ENCODE measurements around the gene WIZ. TPM values are rescaled to one million over a fixed set of nuclear protein-coding genes. Genes with fewer than 3 reads are reported as not detected.
A peak's percentile ranks its signal among the peaks of the same experiment; 100 is the strongest.

The WIZ gene
- total and polyA plus RNA-seq, 9 of the 15 experiments (the other 6 are each of a cell fraction or from before 2014, with no cell fraction given): 0.06 to 37.5 (median 4.8) TPM

DNA sequence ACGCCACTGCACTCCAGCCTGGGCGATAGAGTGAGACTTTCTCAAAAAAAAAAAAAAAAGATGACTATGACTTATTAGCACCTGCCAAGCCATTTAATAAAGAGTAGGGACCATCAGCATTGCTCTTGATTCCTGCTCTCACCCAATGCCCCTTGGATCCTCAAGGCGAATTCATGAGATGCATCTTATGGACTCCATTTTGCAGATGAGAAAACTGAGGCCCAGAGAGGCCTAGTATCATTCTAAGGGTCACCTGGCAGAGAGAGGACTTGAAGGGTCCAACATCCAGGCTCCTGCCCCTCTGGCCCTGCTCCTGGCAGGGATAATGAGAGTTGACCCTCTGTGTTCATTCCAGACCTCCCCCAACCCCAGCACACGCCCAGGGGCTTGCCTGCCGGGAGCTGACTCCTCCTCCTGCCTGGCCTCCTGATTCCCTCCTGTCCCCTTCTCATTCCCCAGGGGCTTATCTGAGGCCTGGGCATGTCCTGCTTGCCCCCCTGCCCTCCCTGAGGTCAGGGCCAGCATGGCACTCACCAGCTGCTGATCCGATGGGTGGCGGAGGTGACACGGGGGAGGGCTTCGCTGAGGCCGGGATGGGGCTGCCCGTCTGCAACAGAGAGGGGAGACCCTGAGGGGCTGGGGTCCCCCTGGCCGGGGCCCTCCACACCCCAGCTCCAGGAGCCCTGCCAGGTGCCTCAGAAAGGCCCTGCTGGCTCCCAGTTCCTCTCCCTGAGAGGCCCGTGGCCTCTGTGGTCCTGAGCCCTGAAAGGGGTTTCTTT, 7.4 kb downstream of the WIZ start:
- ATAC-seq: no peak
- Histone ChIP-seq H2AFZ (ENCODE audit: low read depth, low read length) (no peak overlapping the region), H4K20me1 (replicated peaks; ENCODE audit: control insufficient read depth, insufficient read depth, low read length) (no peaks in the 10 kb centered on the region; the same call in 1 of the 2 replicates), H3K36me3 (ENCODE audit: control insufficient read depth, insufficient read depth, low read length) (no peaks in the 10 kb centered on the region), H3K27ac (ENCODE audit: extremely low read depth, low read depth, low read length) (no peak overlapping the region), H3K9ac (ENCODE audit: insufficient read depth in 1 of 2, low read depth in 2 of 2, low read length in 2 of 2) (no peak overlapping the region), H3K27me3 (ENCODE audit: control insufficient read depth in 2 of 2, insufficient read depth in 2 of 2, low read length in 2 of 2) (peaks cover 19 to 72% of the 10 kb centered on the region in 2 experiments; a peak in 4 of 5 replicates), H3K9me1 (ENCODE audit: control insufficient read depth, insufficient read depth, low read length) (no peaks in the 10 kb centered on the region), H3K4me1 (replicated peaks in 1 of 2; ENCODE audit: control insufficient read depth in 2 of 2, insufficient read depth in 2 of 2, low read length in 2 of 2) (peaks cover 0 to 26% of the 10 kb centered on the region in 2 experiments; a peak in 2 of 5 replicates), H3K9me3 (replicated peaks; ENCODE audit: control insufficient read depth, insufficient read depth, low read depth, low read length) (no peaks in the 10 kb centered on the region), H3K79me2 (ENCODE audit: control insufficient read depth, insufficient read depth, low read length) (no peaks in the 10 kb centered on the region), H3K4me2 (ENCODE audit: insufficient read depth, low read length) (no peak overlapping the region), H3K4me3 (no peak overlapping the region)
- no peak for DNase-seq (ENCODE audit: extremely low read depth in 1 of 4, low spot score in 3 of 4)
- in situ Hi-C loops (cut with MboI): no loop called here
- 11% methylated on average over 5 of the region's 13 CpGs for WGBS (ENCODE audit: insufficient coverage, low coverage, missing lambda C conversion rate)
- intact Hi-C loops (cut with micrococcal nuclease): no loop called here
- ChIA-PET POLR2A (no interaction called here), CTCF (ENCODE audit: low intra/inter-chr PET ratio) (no interaction called here)
- TF ChIP-seq ADNP (tag; IDR thresholded peaks at IDR 0.05) (0 out of 2 replicates have a peak, but pooled peaks have one; percentile 23), ZNF316 (IDR thresholded peaks at IDR 0.05) (peak; percentile 30; the same call in 1 of the 2 replicates), CAMTA2 (CRISPR knock-in tag; conservative IDR thresholded peaks at IDR 0.05) (no peak), BCOR (IDR thresholded peaks at IDR 0.05) (peak; percentile 52; the same call in 1 of the 2 replicates), RBM25 (IDR thresholded peaks at IDR 0.05; ENCODE audit: low read depth, low read length, severe bottlenecking) (peak; percentile 65)
- TF ChIP-seq, protein P1, sequence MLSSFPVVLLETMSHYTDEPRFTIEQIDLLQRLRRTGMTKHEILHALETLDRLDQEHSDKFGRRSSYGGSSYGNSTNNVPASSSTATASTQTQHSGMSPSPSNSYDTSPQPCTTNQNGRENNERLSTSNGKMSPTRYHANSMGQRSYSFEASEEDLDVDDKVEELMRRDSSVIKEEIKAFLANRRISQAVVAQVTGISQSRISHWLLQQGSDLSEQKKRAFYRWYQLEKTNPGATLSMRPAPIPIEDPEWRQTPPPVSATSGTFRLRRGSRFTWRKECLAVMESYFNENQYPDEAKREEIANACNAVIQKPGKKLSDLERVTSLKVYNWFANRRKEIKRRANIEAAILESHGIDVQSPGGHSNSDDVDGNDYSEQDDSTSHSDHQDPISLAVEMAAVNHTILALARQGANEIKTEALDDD (IDR thresholded peaks at IDR 0.05): no peak
- no peak for FAIRE-seq
- BruUV-seq (replicated peaks): no TSS peak

All from K562 (cell line).